OCI-LY1 (cell line): Measurements from ENCODE around the gene FAM228A.

Experiments used
- H2AFZ ChIP-seq: fragments of 200-600 bp; sonication (generic), shearing (Covaris generic); 2 replicates; pipeline ENCODE4 v1.6.0; 2014; ENCODE audit warnings: antibody characterized with exemption, mild to moderate bottlenecking, low read length
- H3F3A ChIP-seq: fragments of 200-600 bp; sonication (generic), shearing (Covaris generic); 2 replicates; pipeline ENCODE4 v1.6.0; 2014; ENCODE audit warnings: mild to moderate bottlenecking, antibody characterized with exemption, low read length, moderate library complexity; ENCODE audit not compliant: insufficient read depth
- H3K27ac ChIP-seq: fragments of 200-600 bp; sonication (generic); 2 replicates; pipeline ENCODE4 v1.5.1; 2014; ENCODE audit warnings: low read length, mixed run types, mild to moderate bottlenecking, low read depth; ENCODE audit not compliant: poor library complexity, severe bottlenecking
- H3K27me3 ChIP-seq: fragments of 200-600 bp; sonication (generic); 2 replicates; pipeline ENCODE4 v1.6.0; 2014; ENCODE audit warnings: antibody characterized with exemption, mild to moderate bottlenecking, low read length, moderate library complexity; ENCODE audit not compliant: insufficient read depth
- H3K36me3 ChIP-seq: fragments of 200-600 bp; sonication (generic); 2 replicates; pipeline ENCODE4 v1.6.1; 2014; ENCODE audit warnings: mild to moderate bottlenecking, antibody characterized with exemption, low read length, moderate library complexity, mixed read lengths; ENCODE audit not compliant: insufficient read depth
- H3K4me1 ChIP-seq: fragments of 200-600 bp; sonication (generic); 2 replicates; pipeline ENCODE4 v1.5.1; 2014; ENCODE audit warnings: mild to moderate bottlenecking, low read length, moderate library complexity; ENCODE audit not compliant: insufficient read depth, severe bottlenecking
- H3K4me2 ChIP-seq: fragments of 200-600 bp; sonication (generic), shearing (Covaris generic); 2 replicates; pipeline ENCODE4 v1.6.1; 2014; ENCODE audit warnings: low read length
- H3K4me3 ChIP-seq: fragments of 200-600 bp; sonication (generic); 2 replicates; pipeline ENCODE4 v1.5.1; 2014; ENCODE audit warnings: low read length, low read depth, mild to moderate bottlenecking, mixed read lengths; ENCODE audit not compliant: poor library complexity, severe bottlenecking
- H3K79me2 ChIP-seq: fragments of 200-600 bp; shearing (Covaris generic); 2 replicates; pipeline ENCODE4 v1.6.1; 2016; ENCODE audit warnings: mixed run types, low read length, mixed read lengths; ENCODE audit not compliant: insufficient read depth
- H3K9ac ChIP-seq: fragments of 200-600 bp; sonication (generic), shearing (Covaris generic); 2 replicates; pipeline ENCODE4 v1.6.1; 2014; ENCODE audit warnings: mild to moderate bottlenecking, low read length, mixed read lengths
- H3K9me2 ChIP-seq: fragments of 200-600 bp; sonication (generic), shearing (Covaris generic); 2 replicates; pipeline ENCODE4 v1.6.1; 2014; ENCODE audit warnings: low read depth, mild to moderate bottlenecking, low read length, mixed read lengths
- H3K9me3 ChIP-seq: fragments of 200-600 bp; shearing (Covaris generic); 2 replicates; pipeline ENCODE4 v1.6.1; 2014; ENCODE audit warnings: low read length, mixed read lengths
- H4K20me1 ChIP-seq: fragments of 200-600 bp; sonication (generic), shearing (Covaris generic); 2 replicates; pipeline ENCODE4 v1.6.0; 2016; ENCODE audit warnings: mild to moderate bottlenecking, low read length; ENCODE audit not compliant: insufficient read depth
- EZH2 ChIP-seq: fragments of 200-600 bp; sonication (generic), shearing (Covaris generic); IDR thresholded peaks from 2 replicates; pipeline ENCODE4 v1.8.0; 2017; ENCODE audit warnings: borderline replicate concordance, mixed run types, mild to moderate bottlenecking, antibody characterized with exemption, low read length, moderate library complexity, mixed read lengths
- TF ChIP-seq, protein P1 (sequence below): fragments of 200-600 bp; sonication (generic), shearing (Covaris generic); IDR thresholded peaks from 2 replicates; pipeline ENCODE4 v1.5.1; 2017; ENCODE audit warnings: mild to moderate bottlenecking, antibody characterized with exemption, low read length, moderate library complexity, mixed read lengths

FAM228A gene

DNA sequence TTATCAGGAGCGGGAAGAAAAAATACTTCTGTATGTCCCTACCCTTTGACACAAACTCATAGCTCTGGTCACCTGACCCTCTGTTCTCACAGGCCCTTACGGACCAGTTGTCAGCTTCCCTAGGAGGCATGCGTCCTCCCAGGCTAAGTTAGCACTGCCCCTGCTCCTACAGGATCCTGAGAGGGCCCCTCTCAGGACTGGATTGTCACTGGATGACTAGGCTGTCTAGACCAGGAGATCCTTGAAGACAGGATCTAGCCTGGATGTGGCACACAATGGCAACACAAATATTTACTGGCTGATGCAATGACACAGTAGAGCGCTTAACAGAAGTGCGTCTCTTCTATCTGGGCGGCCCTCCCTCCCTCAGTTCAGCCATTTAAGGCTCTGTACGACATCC is 7.7 kb downstream of the FAM228A start:
- Histone ChIP-seq H3K9me2 (no peaks in the 10 kb centered on the region), H3K9ac (no peak overlapping the region), H4K20me1 (no peaks in the 10 kb centered on the region), H3K9me3 (no peaks in the 10 kb centered on the region), H2AFZ (no peak overlapping the region), H3K4me2 (no peak overlapping the region), H3F3A (no peaks in the 10 kb centered on the region), H3K4me1 (no peaks in the 10 kb centered on the region), H3K4me3 (no peak overlapping the region), H3K79me2 (no peaks in the 10 kb centered on the region), H3K27ac (no peak overlapping the region), H3K36me3 (no peaks in the 10 kb centered on the region), H3K27me3 (no peaks in the 10 kb centered on the region)
- TF ChIP-seq, protein P1, sequence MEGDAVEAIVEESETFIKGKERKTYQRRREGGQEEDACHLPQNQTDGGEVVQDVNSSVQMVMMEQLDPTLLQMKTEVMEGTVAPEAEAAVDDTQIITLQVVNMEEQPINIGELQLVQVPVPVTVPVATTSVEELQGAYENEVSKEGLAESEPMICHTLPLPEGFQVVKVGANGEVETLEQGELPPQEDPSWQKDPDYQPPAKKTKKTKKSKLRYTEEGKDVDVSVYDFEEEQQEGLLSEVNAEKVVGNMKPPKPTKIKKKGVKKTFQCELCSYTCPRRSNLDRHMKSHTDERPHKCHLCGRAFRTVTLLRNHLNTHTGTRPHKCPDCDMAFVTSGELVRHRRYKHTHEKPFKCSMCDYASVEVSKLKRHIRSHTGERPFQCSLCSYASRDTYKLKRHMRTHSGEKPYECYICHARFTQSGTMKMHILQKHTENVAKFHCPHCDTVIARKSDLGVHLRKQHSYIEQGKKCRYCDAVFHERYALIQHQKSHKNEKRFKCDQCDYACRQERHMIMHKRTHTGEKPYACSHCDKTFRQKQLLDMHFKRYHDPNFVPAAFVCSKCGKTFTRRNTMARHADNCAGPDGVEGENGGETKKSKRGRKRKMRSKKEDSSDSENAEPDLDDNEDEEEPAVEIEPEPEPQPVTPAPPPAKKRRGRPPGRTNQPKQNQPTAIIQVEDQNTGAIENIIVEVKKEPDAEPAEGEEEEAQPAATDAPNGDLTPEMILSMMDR: no peak
- no peak for TF ChIP-seq EZH2

DNA sequence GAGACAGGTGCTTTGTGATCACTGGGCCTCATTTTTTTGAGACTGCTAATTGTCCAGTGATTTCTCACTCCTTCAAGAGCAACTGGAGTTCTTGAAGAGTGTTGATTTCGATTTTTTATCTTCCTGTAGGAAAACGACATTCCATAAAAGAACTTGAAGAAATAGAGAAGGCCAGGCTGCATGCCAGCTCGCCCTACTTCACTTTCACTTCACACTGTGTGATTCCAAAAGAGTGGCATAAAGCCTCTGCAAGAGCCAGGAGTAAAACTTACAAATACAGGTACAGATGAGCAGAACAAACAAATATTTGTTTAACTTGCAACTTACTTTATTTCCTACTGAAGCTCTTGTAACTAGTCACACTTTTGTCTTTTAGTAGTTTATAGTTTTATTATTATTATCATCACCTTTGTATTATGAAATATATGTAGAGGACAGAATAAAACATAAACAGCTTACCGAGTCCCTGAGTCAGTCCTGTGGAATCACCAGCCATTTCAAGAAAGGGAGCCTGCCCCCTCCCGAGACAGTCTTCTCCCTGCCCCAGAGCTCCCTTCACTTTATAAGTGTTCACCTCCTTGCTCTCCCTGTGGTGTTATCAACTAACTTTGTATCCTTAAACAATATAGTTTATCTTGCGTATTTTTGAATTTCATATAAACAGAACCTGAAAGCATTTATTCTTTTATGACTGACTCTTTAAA is 8.7 kb downstream of the FAM228A start:
- Histone ChIP-seq H3K9me2 (no peaks in the 10 kb centered on the region), H3K36me3 (no peaks in the 10 kb centered on the region), H3K4me3 (no peak overlapping the region), H3K27ac (no peak overlapping the region), H3K27me3 (no peaks in the 10 kb centered on the region), H3K79me2 (no peaks in the 10 kb centered on the region), H3K4me2 (no peak overlapping the region), H3K9ac (no peak overlapping the region), H2AFZ (no peak overlapping the region), H3K9me3 (no peaks in the 10 kb centered on the region), H3K4me1 (no peaks in the 10 kb centered on the region), H4K20me1 (no peaks in the 10 kb centered on the region), H3F3A (no peaks in the 10 kb centered on the region)
- no peak for TF ChIP-seq EZH2
- TF ChIP-seq, protein P1: no peak

DNA sequence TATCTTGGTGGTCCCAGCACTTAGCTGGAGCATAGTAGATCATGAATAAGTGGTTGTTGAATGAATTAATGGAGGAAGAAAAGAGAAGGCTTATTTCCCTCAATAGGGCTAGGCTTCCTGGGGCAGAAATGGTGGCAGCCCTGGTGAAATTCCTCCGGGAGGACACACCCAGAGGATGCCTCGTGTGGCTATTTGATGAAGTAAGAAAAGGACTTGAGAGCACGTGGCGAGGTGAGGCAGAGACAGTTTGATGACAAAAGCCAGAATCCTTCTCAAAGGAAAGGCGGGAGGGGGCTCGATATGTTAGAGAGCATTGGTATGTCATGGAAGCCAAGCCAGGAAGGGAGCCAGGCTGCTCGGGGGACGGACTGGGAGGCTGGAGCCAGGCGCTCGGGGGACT is 14.7 kb downstream of the FAM228A start:
- Histone ChIP-seq H3K27me3 (peaks cover 5% of the 10 kb centered on the region; the same call in 1 of the 2 replicates), H3K79me2 (no peaks in the 10 kb centered on the region), H3K9me3 (no peaks in the 10 kb centered on the region), H3K4me1 (no peaks in the 10 kb centered on the region), H2AFZ (no peak overlapping the region), H3F3A (no peaks in the 10 kb centered on the region), H3K9me2 (no peaks in the 10 kb centered on the region), H3K4me2 (no peak overlapping the region), H3K9ac (no peak overlapping the region), H3K4me3 (no peak overlapping the region), H3K36me3 (no peaks in the 10 kb centered on the region), H3K27ac (no peak overlapping the region), H4K20me1 (no peaks in the 10 kb centered on the region)
- no peak for TF ChIP-seq EZH2
- TF ChIP-seq, protein P1: no peak
